A549 (cell line): ENCODE results near the gene RBBP5.

Experiments
- CEBPB ChIP-seq, 2 experiments: fragments of >200 bp in 1 of 2; sonication (Bioruptor Twin) in 1 of 2; formaldehyde crosslinking in 1 of 2; IDR thresholded peaks; 2 replicates each; pipeline ENCODE4 v1.6.1; 2012 to 2016
- EP300 ChIP-seq, 2 experiments: fragments of >200 bp; sonication (Bioruptor Twin); formaldehyde crosslinking; IDR thresholded peaks; 2 replicates in 1 of 2; 3 replicates in 1 of 2; pipeline ENCODE4 v1.6.1; 2016 to 2017
- HOXB13 ChIP-seq: fragments of 250-450 bp; sonication (Bioruptor Pico); IDR thresholded peaks from 2 replicates; pipeline ENCODE4 v1.5.0; 2020; ENCODE audit warnings: low read depth, mild to moderate bottlenecking, moderate library complexity
- JUN ChIP-seq, 2 experiments: fragments of >200 bp; sonication (Bioruptor Twin); formaldehyde crosslinking; IDR thresholded peaks; 2 replicates in 1 of 2; 3 replicates in 1 of 2; pipeline ENCODE4 v1.6.1; 2016 to 2017
- POLR2A ChIP-seq: IDR thresholded peaks from 2 replicates; pipeline ENCODE4 v1.6.1; 2012; ENCODE audit warnings: mild to moderate bottlenecking, low read length
- TF ChIP-seq, protein P1 (sequence below): fragments of 450-650 bp; IDR thresholded peaks from 2 replicates; pipeline ENCODE4 v1.6.1; 2014; ENCODE audit warnings: antibody characterized with exemption
- TF ChIP-seq, protein P2 (sequence below): fragments of 200-600 bp; sonication (generic); IDR thresholded peaks from 2 replicates; pipeline ENCODE4 v1.6.1; 2016; ENCODE audit warnings: antibody characterized with exemption, mild to moderate bottlenecking, moderate library complexity

DNA sequence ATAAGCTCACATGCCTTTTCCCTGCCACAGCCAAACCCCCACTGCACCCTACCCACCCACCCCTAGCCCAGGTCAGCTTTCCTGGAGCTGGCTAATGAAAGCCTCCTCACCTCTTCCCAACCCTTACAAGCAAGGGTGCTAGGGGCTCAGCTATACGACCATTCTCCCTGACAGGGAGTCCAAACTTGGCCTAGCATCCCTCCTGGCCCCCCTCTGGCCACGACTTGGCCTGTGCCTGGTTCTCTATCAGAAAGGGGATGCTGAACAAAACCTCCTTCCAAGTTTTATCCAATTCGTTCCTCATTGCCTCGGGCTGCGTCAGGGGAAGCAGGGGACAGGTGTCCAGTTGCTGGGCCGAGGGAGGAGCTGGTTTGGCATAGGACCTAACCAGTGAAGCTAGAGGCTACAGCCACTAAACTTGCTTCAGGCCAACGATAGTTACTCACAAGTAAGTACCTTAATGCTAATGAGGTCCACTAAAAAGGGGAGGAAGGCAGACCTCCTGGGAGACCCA lies 46.1 kb downstream of the RBBP5 start:
- no peak for TF ChIP-seq POLR2A
- no peak for TF ChIP-seq JUN (IDR thresholded peaks at IDR 0.05)
- TF ChIP-seq, protein P1, sequence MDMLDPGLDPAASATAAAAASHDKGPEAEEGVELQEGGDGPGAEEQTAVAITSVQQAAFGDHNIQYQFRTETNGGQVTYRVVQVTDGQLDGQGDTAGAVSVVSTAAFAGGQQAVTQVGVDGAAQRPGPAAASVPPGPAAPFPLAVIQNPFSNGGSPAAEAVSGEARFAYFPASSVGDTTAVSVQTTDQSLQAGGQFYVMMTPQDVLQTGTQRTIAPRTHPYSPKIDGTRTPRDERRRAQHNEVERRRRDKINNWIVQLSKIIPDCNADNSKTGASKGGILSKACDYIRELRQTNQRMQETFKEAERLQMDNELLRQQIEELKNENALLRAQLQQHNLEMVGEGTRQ = no peak
- TF ChIP-seq, protein P2, sequence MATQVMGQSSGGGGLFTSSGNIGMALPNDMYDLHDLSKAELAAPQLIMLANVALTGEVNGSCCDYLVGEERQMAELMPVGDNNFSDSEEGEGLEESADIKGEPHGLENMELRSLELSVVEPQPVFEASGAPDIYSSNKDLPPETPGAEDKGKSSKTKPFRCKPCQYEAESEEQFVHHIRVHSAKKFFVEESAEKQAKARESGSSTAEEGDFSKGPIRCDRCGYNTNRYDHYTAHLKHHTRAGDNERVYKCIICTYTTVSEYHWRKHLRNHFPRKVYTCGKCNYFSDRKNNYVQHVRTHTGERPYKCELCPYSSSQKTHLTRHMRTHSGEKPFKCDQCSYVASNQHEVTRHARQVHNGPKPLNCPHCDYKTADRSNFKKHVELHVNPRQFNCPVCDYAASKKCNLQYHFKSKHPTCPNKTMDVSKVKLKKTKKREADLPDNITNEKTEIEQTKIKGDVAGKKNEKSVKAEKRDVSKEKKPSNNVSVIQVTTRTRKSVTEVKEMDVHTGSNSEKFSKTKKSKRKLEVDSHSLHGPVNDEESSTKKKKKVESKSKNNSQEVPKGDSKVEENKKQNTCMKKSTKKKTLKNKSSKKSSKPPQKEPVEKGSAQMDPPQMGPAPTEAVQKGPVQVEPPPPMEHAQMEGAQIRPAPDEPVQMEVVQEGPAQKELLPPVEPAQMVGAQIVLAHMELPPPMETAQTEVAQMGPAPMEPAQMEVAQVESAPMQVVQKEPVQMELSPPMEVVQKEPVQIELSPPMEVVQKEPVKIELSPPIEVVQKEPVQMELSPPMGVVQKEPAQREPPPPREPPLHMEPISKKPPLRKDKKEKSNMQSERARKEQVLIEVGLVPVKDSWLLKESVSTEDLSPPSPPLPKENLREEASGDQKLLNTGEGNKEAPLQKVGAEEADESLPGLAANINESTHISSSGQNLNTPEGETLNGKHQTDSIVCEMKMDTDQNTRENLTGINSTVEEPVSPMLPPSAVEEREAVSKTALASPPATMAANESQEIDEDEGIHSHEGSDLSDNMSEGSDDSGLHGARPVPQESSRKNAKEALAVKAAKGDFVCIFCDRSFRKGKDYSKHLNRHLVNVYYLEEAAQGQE = no peak
- TF ChIP-seq EP300 (IDR thresholded peaks at IDR 0.05) = no peak
- no peak for TF ChIP-seq CEBPB (IDR thresholded peaks at IDR 0.05)
- no peak for TF ChIP-seq HOXB13 (CRISPR knock-in tag)
